HG03354 (cell line): ENCODE results near the gene TTLL13.

Experiments used
- ATAC-seq: cut with Tn5 transposase; IDR thresholded peaks from one replicate; pipeline ENCODE4 v1.9.1; 2021; ENCODE audit warnings: mild to moderate bottlenecking; ENCODE audit not compliant: unreplicated experiment, poor library complexity, severe bottlenecking

Gene TTLL13

GRCh38 chr15:90249203-90249863 is at the start of gene TTLL13:
TSS of gene TTLL13 (plus strand) at chr15:90249556. CDS start at chr15:90250631, 1,075 bp downstream.
- ATAC-seq: peak; percentile 54

GRCh38 chr15:90200534-90201129 is 48.7 kb upstream of the TTLL13 start:
- peak; percentile 39 for ATAC-seq

GRCh38 chr15:90201130-90201943 is 48.0 kb upstream of the TTLL13 start, which contains the start of gene SEMA4B:
TSS of gene SEMA4B (plus strand) at chr15:90201330. CDS start at chr15:90201579, 249 bp downstream.
- peak; percentile 86 for ATAC-seq

- ATAC-seq: no peak
Measured at GRCh38 chr15:90201944-90202375, 47.4 kb upstream of the TTLL13 start.

GRCh38 chr15:90202929-90203328 is 46.4 kb upstream of the TTLL13 start:
- no peak for ATAC-seq

GRCh38 chr15:90203473-90203872 is 45.9 kb upstream of the TTLL13 start:
- ATAC-seq: no peak

- ATAC-seq: no peak
Measured at GRCh38 chr15:90203922-90204321, 45.4 kb upstream of the TTLL13 start.

- no peak for ATAC-seq
Measured at GRCh38 chr15:90205050-90205848, 44.1 kb upstream of the TTLL13 start.

GRCh38 chr15:90205886-90206285 is 43.5 kb upstream of the TTLL13 start:
- no peak for ATAC-seq

GRCh38 chr15:90207252-90207651 is 42.1 kb upstream of the TTLL13 start:
- no peak for ATAC-seq

GRCh38 chr15:90208356-90208755 is 41.0 kb upstream of the TTLL13 start:
- no peak for ATAC-seq

GRCh38 chr15:90209591-90209990 is 39.8 kb upstream of the TTLL13 start:
- no peak for ATAC-seq

GRCh38 chr15:90210593-90210992 is 38.8 kb upstream of the TTLL13 start:
- ATAC-seq: no peak

- ATAC-seq: no peak
Measured at GRCh38 chr15:90211009-90211408, 38.3 kb upstream of the TTLL13 start.

GRCh38 chr15:90211440-90212143 is 37.8 kb upstream of the TTLL13 start:
- no peak for ATAC-seq

GRCh38 chr15:90212221-90213098 is 36.9 kb upstream of the TTLL13 start:
- ATAC-seq: no peak

- no peak for ATAC-seq
Measured at GRCh38 chr15:90213122-90213817, 36.1 kb upstream of the TTLL13 start.

- no peak for ATAC-seq
Measured at GRCh38 chr15:90213818-90214204, 35.5 kb upstream of the TTLL13 start.
